ENCODE data around the gene ING4. TPM values are rescaled to one million over a fixed set of nuclear protein-coding genes. Genes with fewer than 3 reads are reported as not detected.
A peak's percentile ranks its signal among the peaks of the same experiment; 100 is the strongest.

ING4 gene
- total RNA-seq, 3 donors from 2014 or later (not counting 1 experiment from before 2014, with no cell fraction given), result 29.9 to 40.9 (median 30.2) TPM

- peaks cover 25% of the 10 kb centered on the region for H3K4me1 ChIP-seq (ENCODE audit: control insufficient read depth, insufficient read depth, low read length)
- H3K4me1 Mint-ChIP-seq, result peaks cover 7 to 11% of the 10 kb centered on the region in 2 donors
- no peaks in the 10 kb centered on the region for H3K27me3 ChIP-seq (ENCODE audit: control insufficient read depth, insufficient read depth, low read length)
- H3K36me3 ChIP-seq (ENCODE audit: control insufficient read depth, insufficient read depth, low read length), result peaks cover 18% of the 10 kb centered on the region
- H3K9me3 Mint-ChIP-seq, result no peaks in the 10 kb centered on the region
- WGBS (ENCODE audit: insufficient coverage), result 64% methylated on average over 28 of the region's 28 CpGs
- H3K27me3 Mint-ChIP-seq (ENCODE audit: low read depth in 2 of 2), result no peaks in the 10 kb centered on the region
- no peaks in the 10 kb centered on the region for H3K9me3 ChIP-seq (ENCODE audit: control insufficient read depth, insufficient read depth, low read length)
- intact Hi-C loops (cut with micrococcal nuclease), result no loop called here
- DNase-seq, result no peak
- H3K27ac Mint-ChIP-seq, result peak overlapping the region; percentile 67 to 86
- ATAC-seq, result peak in 1 of 3 donors; percentile 18
- no peak for TF ChIP-seq CTCF (IDR thresholded peaks at IDR 0.05)
- H3K27ac ChIP-seq (ENCODE audit: low read length), result no peak overlapping the region
- H3K4me3 Mint-ChIP-seq, result peak overlapping the region; percentile 83
- peak overlapping the region; percentile 17 for H3K4me3 ChIP-seq (ENCODE audit: low read length)
- no peaks in the 10 kb centered on the region for H3K36me3 Mint-ChIP-seq
Measured at GRCh38 chr12:6646276-6647082, 16.4 kb downstream of the ING4 start.

GRCh38 chr12:6644903-6645302, 18.0 kb downstream of the ING4 start:
- intact Hi-C loops (cut with micrococcal nuclease), result no loop called here
- Histone ChIP-seq H3K4me3 (ENCODE audit: low read length) (no peak overlapping the region), H3K9me3 (ENCODE audit: control insufficient read depth, insufficient read depth, low read length) (no peaks in the 10 kb centered on the region), H3K27ac (ENCODE audit: low read length) (no peak overlapping the region), H3K27me3 (ENCODE audit: control insufficient read depth, insufficient read depth, low read length) (no peaks in the 10 kb centered on the region), H3K36me3 (ENCODE audit: control insufficient read depth, insufficient read depth, low read length) (peaks cover 5% of the 10 kb centered on the region), H3K4me1 (ENCODE audit: control insufficient read depth, insufficient read depth, low read length) (peaks cover 25% of the 10 kb centered on the region)
- no peak for TF ChIP-seq CTCF (IDR thresholded peaks at IDR 0.05)
- no peaks in the 10 kb centered on the region for H3K9me3 Mint-ChIP-seq
- 79% methylated on average over 4 of the region's 5 CpGs for WGBS (ENCODE audit: insufficient coverage)
- H3K4me3 Mint-ChIP-seq, result no peak overlapping the region
- H3K27ac Mint-ChIP-seq, result no peak overlapping the region
- H3K4me1 Mint-ChIP-seq, result peaks cover 7 to 11% of the 10 kb centered on the region in 2 donors
- DNase-seq, result peak in 1 of 2 donors; percentile 30
- no peak for ATAC-seq
- H3K36me3 Mint-ChIP-seq, result no peaks in the 10 kb centered on the region
- no peaks in the 10 kb centered on the region for H3K27me3 Mint-ChIP-seq (ENCODE audit: low read depth in 2 of 2)

GRCh38 chr12:6644257-6644596, 18.7 kb downstream of the ING4 start:
- no peak for TF ChIP-seq CTCF (IDR thresholded peaks at IDR 0.05)
- H3K36me3 ChIP-seq (ENCODE audit: control insufficient read depth, insufficient read depth, low read length), result peaks cover 5% of the 10 kb centered on the region
- H3K9me3 ChIP-seq (ENCODE audit: control insufficient read depth, insufficient read depth, low read length), result no peaks in the 10 kb centered on the region
- H3K27ac Mint-ChIP-seq, result peak overlapping the region in 1 of 2 donors; percentile 5
- peak overlapping the region; percentile 31 for H3K27ac ChIP-seq (ENCODE audit: low read length)
- DNase-seq (no peak), ATAC-seq (peak in 1 of 3 donors; percentile 13)
- H3K27me3 ChIP-seq (ENCODE audit: control insufficient read depth, insufficient read depth, low read length), result no peaks in the 10 kb centered on the region
- H3K4me3 ChIP-seq (ENCODE audit: low read length), result no peak overlapping the region
- no peaks in the 10 kb centered on the region for H3K9me3 Mint-ChIP-seq
- peaks cover 28% of the 10 kb centered on the region for H3K4me1 ChIP-seq (ENCODE audit: control insufficient read depth, insufficient read depth, low read length)
- 38% methylated on average over 6 of the region's 6 CpGs for WGBS (ENCODE audit: insufficient coverage)
- no peaks in the 10 kb centered on the region for H3K27me3 Mint-ChIP-seq (ENCODE audit: low read depth in 2 of 2)
- peaks cover 7 to 11% of the 10 kb centered on the region in 2 donors for H3K4me1 Mint-ChIP-seq
- no peak overlapping the region for H3K4me3 Mint-ChIP-seq
- H3K36me3 Mint-ChIP-seq, result no peaks in the 10 kb centered on the region
- intact Hi-C loops (cut with micrococcal nuclease), result no loop called here

Data from natural killer cell (primary cell).